ENCODE measurements around the gene PBX1.

Gene PBX1

DNA sequence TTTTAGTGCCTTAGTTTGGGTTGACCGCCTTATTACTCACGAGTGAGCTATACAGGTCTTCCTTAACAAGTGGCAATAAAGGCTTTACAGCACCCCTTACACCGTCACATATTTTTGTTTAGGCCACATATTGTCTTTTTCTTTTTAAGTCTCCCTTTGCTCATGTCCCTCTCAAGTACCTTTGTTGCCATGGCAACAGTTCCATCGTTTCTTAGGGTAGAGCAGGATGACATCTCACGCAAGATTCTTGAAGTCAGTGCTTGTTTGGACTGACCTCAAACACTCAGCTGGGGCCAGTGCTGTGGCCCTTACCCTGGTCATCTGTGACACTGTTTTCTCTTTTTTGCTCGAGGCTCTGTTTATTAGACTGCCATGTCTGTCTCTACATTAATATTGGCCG is 69.8 kb downstream of the PBX1 start:
- no CpG with 5 or more reads among the region's 7 CpGs for WGBS, 2 donors (ENCODE audit: extremely low coverage in 2 of 2, insufficient read length in 2 of 2, insufficient replicate concordance in 1 of 2)
- Histone ChIP-seq H3K4me3 (ENCODE audit: low read length in 2 of 2) (no peak overlapping the region), H3K36me3 (replicated peaks in 1 of 2; ENCODE audit: control insufficient read depth in 2 of 2, insufficient read depth in 2 of 2, low read length in 2 of 2) (peaks cover 0 to 29% of the 10 kb centered on the region in 2 donors), H3K27ac (replicated peaks; ENCODE audit: low read length) (no peak overlapping the region), H3K79me1 (ENCODE audit: low read depth, low read length) (no peaks in the 10 kb centered on the region), H3K4ac (ENCODE audit: low read length) (no peak overlapping the region), H3K14ac (ENCODE audit: low read length) (no peak overlapping the region), H2AFZ (ENCODE audit: low read length) (no peak overlapping the region), H2BK120ac (ENCODE audit: low read depth, low read length) (no peak overlapping the region), H2BK12ac (ENCODE audit: low read length) (no peak overlapping the region), H3K18ac (ENCODE audit: low read length) (no peak overlapping the region), H3K9ac (ENCODE audit: low read depth, low read length, poor library complexity) (no peak overlapping the region), H3K4me2 (ENCODE audit: insufficient read depth, low read length, poor library complexity, severe bottlenecking) (no peak overlapping the region), H3K23ac (ENCODE audit: low read depth, low read length, poor library complexity) (no peak overlapping the region), H3K9me3 (replicated peaks in 1 of 2; ENCODE audit: control insufficient read depth in 2 of 2, insufficient read depth in 1 of 2, low read depth in 1 of 2, low read length in 2 of 2) (no peaks in the 10 kb centered on the region), H2BK5ac (ENCODE audit: low read length) (no peak overlapping the region), H3K27me3 (ENCODE audit: control insufficient read depth in 3 of 3, insufficient read depth in 3 of 3, low read depth in 1 of 3, low read length in 3 of 3) (no peaks in the 10 kb centered on the region), H4K91ac (ENCODE audit: low read depth, low read length, poor library complexity) (no peak overlapping the region), H2AK5ac (ENCODE audit: low read depth, low read length) (no peak overlapping the region), H2BK15ac (ENCODE audit: low read length) (no peak overlapping the region), H4K8ac (ENCODE audit: low read depth, low read length) (no peak overlapping the region), H3K4me1 (ENCODE audit: control insufficient read depth in 2 of 2, insufficient read depth in 1 of 2, low read depth in 1 of 2, low read length in 2 of 2) (peaks cover 4 to 34% of the 10 kb centered on the region in 2 donors)
- DNase-seq (ENCODE audit: low spot score) = no peak

DNA sequence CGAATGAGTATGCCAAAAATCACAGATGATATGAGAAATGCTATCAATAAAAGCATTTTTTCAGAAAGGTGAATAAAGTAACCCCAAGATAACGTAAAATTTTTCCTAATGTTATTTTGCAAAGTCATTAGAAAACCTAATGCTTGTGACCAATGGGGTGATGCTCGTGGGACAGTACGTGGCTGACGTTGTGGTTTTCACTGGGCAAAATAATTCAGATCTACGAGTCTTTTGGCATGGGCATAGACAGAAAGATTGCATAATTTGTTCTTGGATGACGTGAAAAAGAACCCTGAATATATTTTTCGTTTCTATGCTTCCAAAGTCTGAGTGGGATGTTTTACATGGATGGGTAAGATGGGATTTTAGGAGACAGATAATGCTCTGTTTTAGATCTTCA is 71.0 kb downstream of the PBX1 start:
- Histone ChIP-seq H2AK5ac (ENCODE audit: low read depth, low read length) (no peak overlapping the region), H3K4me2 (ENCODE audit: insufficient read depth, low read length, poor library complexity, severe bottlenecking) (no peak overlapping the region), H3K27me3 (ENCODE audit: control insufficient read depth in 3 of 3, insufficient read depth in 3 of 3, low read depth in 1 of 3, low read length in 3 of 3) (no peaks in the 10 kb centered on the region), H2BK12ac (ENCODE audit: low read length) (no peak overlapping the region), H4K91ac (ENCODE audit: low read depth, low read length, poor library complexity) (no peak overlapping the region), H2BK120ac (ENCODE audit: low read depth, low read length) (no peak overlapping the region), H3K18ac (ENCODE audit: low read length) (no peak overlapping the region), H2BK15ac (ENCODE audit: low read length) (no peak overlapping the region), H3K23ac (ENCODE audit: low read depth, low read length, poor library complexity) (no peak overlapping the region), H3K36me3 (replicated peaks in 1 of 2; ENCODE audit: control insufficient read depth in 2 of 2, insufficient read depth in 2 of 2, low read length in 2 of 2) (peaks cover 0 to 29% of the 10 kb centered on the region in 2 donors), H3K14ac (ENCODE audit: low read length) (no peak overlapping the region), H3K9me3 (replicated peaks in 1 of 2; ENCODE audit: control insufficient read depth in 2 of 2, insufficient read depth in 1 of 2, low read depth in 1 of 2, low read length in 2 of 2) (no peaks in the 10 kb centered on the region), H3K27ac (replicated peaks; ENCODE audit: low read length) (no peak overlapping the region), H2BK5ac (ENCODE audit: low read length) (no peak overlapping the region), H3K4me3 (ENCODE audit: low read length in 2 of 2) (no peak overlapping the region), H3K4me1 (ENCODE audit: control insufficient read depth in 2 of 2, insufficient read depth in 1 of 2, low read depth in 1 of 2, low read length in 2 of 2) (peaks cover 8 to 39% of the 10 kb centered on the region in 2 donors), H3K9ac (ENCODE audit: low read depth, low read length, poor library complexity) (no peak overlapping the region), H3K4ac (ENCODE audit: low read length) (no peak overlapping the region), H3K79me1 (ENCODE audit: low read depth, low read length) (no peaks in the 10 kb centered on the region), H2AFZ (ENCODE audit: low read length) (no peak overlapping the region), H4K8ac (ENCODE audit: low read depth, low read length) (no peak overlapping the region)
- no CpG with 5 or more reads among the region's 8 CpGs for WGBS, 2 donors (ENCODE audit: extremely low coverage in 2 of 2, insufficient read length in 2 of 2, insufficient replicate concordance in 1 of 2)
- DNase-seq (ENCODE audit: low spot score) = no peak

DNA sequence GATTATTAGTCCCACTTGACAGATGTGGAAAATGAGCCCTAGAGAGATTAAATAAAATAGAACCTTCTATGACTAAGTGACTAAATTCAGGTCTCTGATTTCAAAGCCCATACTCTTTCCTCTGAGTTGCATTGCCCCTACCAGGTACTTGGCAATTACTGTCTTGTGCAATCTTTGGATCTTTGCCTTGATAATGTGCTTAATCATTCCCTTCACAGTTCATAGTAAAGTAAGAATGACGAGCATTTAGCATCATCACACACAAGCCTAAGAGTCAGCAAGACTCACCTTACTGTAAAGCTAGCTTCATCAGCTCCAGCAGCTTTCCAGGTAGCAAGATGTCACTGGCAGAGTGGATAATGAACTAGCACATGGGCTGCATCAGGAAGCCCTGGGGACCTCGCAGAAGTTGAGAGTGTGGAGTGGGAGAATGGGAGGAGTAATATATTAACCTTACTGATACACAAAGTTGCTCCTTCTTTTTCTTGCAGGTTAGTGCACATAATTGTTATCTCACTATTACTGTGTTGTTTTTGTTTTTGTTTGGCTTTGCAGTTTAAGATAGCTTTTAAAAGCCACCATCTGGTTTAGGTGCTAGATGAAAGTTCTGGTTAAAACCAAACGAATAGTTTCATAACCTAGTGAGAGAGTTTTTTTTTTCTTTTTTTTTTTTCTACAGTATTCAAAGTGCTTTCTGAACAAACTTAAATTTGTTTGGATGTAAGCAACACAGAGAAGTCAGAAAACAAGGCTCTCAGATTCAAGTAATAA is 71.8 kb downstream of the PBX1 start:
- Histone ChIP-seq H4K91ac (ENCODE audit: low read depth, low read length, poor library complexity) (no peak overlapping the region), H2BK15ac (ENCODE audit: low read length) (no peak overlapping the region), H3K23ac (ENCODE audit: low read depth, low read length, poor library complexity) (no peak overlapping the region), H2AK5ac (ENCODE audit: low read depth, low read length) (no peak overlapping the region), H3K4me3 (ENCODE audit: low read length in 2 of 2) (no peak overlapping the region), H2BK5ac (ENCODE audit: low read length) (no peak overlapping the region), H2BK12ac (ENCODE audit: low read length) (no peak overlapping the region), H2AFZ (ENCODE audit: low read length) (no peak overlapping the region), H3K4me2 (ENCODE audit: insufficient read depth, low read length, poor library complexity, severe bottlenecking) (no peak overlapping the region), H3K27ac (replicated peaks; ENCODE audit: low read length) (no peak overlapping the region), H3K27me3 (ENCODE audit: control insufficient read depth in 3 of 3, insufficient read depth in 3 of 3, low read depth in 1 of 3, low read length in 3 of 3) (no peaks in the 10 kb centered on the region), H3K9ac (ENCODE audit: low read depth, low read length, poor library complexity) (no peak overlapping the region), H3K79me1 (ENCODE audit: low read depth, low read length) (no peaks in the 10 kb centered on the region), H3K18ac (ENCODE audit: low read length) (no peak overlapping the region), H3K14ac (ENCODE audit: low read length) (no peak overlapping the region), H4K8ac (ENCODE audit: low read depth, low read length) (no peak overlapping the region), H3K9me3 (replicated peaks in 1 of 2; ENCODE audit: control insufficient read depth in 2 of 2, insufficient read depth in 1 of 2, low read depth in 1 of 2, low read length in 2 of 2) (no peaks in the 10 kb centered on the region), H3K4ac (ENCODE audit: low read length) (no peak overlapping the region), H3K4me1 (ENCODE audit: control insufficient read depth in 2 of 2, insufficient read depth in 1 of 2, low read depth in 1 of 2, low read length in 2 of 2) (peaks cover 13 to 45% of the 10 kb centered on the region in 2 donors), H3K36me3 (replicated peaks in 1 of 2; ENCODE audit: control insufficient read depth in 2 of 2, insufficient read depth in 2 of 2, low read length in 2 of 2) (peaks cover 0 to 28% of the 10 kb centered on the region in 2 donors), H2BK120ac (ENCODE audit: low read depth, low read length) (no peak overlapping the region)
- no peak for DNase-seq (ENCODE audit: low spot score)
- no CpG with 5 or more reads among the region's 3 CpGs for WGBS, 2 donors (ENCODE audit: extremely low coverage in 2 of 2, insufficient read length in 2 of 2, insufficient replicate concordance in 1 of 2)

DNA sequence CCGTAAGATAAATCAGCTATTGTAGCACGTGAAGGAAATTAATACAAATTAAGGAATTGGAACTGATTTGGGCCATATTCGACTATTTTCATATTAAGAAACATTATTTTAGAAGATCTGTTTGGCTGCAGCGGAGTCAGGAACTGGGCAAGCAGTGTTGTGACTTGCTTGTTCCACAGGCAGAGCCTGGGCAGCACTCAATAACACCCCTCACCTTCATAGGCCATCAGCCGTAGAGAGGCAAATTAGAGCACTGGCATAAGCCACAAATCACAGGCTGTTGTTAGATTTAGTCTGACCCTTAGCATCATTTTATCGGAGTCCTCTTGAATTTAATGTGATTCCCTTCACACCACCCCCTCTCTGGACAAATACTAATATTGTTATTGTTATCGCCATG is 72.8 kb downstream of the PBX1 start:
- Histone ChIP-seq H3K4me3 (ENCODE audit: low read length in 2 of 2) (no peak overlapping the region), H3K27me3 (ENCODE audit: control insufficient read depth in 3 of 3, insufficient read depth in 3 of 3, low read depth in 1 of 3, low read length in 3 of 3) (no peaks in the 10 kb centered on the region), H3K4ac (ENCODE audit: low read length) (no peak overlapping the region), H2AFZ (ENCODE audit: low read length) (no peak overlapping the region), H3K4me1 (ENCODE audit: control insufficient read depth in 2 of 2, insufficient read depth in 1 of 2, low read depth in 1 of 2, low read length in 2 of 2) (peaks cover 18 to 53% of the 10 kb centered on the region in 2 donors), H3K27ac (replicated peaks; ENCODE audit: low read length) (no peak overlapping the region), H3K4me2 (ENCODE audit: insufficient read depth, low read length, poor library complexity, severe bottlenecking) (no peak overlapping the region), H4K8ac (ENCODE audit: low read depth, low read length) (no peak overlapping the region), H2BK5ac (ENCODE audit: low read length) (no peak overlapping the region), H3K14ac (ENCODE audit: low read length) (no peak overlapping the region), H3K9ac (ENCODE audit: low read depth, low read length, poor library complexity) (no peak overlapping the region), H3K23ac (ENCODE audit: low read depth, low read length, poor library complexity) (no peak overlapping the region), H3K18ac (ENCODE audit: low read length) (no peak overlapping the region), H3K9me3 (replicated peaks in 1 of 2; ENCODE audit: control insufficient read depth in 2 of 2, insufficient read depth in 1 of 2, low read depth in 1 of 2, low read length in 2 of 2) (no peaks in the 10 kb centered on the region), H3K79me1 (ENCODE audit: low read depth, low read length) (no peaks in the 10 kb centered on the region), H3K36me3 (replicated peaks in 1 of 2; ENCODE audit: control insufficient read depth in 2 of 2, insufficient read depth in 2 of 2, low read length in 2 of 2) (peaks cover 0 to 19% of the 10 kb centered on the region in 2 donors), H2BK120ac (ENCODE audit: low read depth, low read length) (no peak overlapping the region), H2BK12ac (ENCODE audit: low read length) (no peak overlapping the region), H4K91ac (ENCODE audit: low read depth, low read length, poor library complexity) (no peak overlapping the region), H2AK5ac (ENCODE audit: low read depth, low read length) (no peak overlapping the region), H2BK15ac (ENCODE audit: low read length) (no peak overlapping the region)
- no peak for DNase-seq (ENCODE audit: low spot score)
- no CpG with 5 or more reads among the region's 7 CpGs for WGBS, 2 donors (ENCODE audit: extremely low coverage in 2 of 2, insufficient read length in 2 of 2, insufficient replicate concordance in 1 of 2)
